A549 (cell line): ENCODE results near the gene TEX22. TPM values are rescaled to one million over a fixed set of nuclear protein-coding genes. Genes with fewer than 3 reads are reported as not detected.

Source experiments
- ATAC-seq, 2 experiments: fragments of 200-7000 bp in 1 of 2; fragments of >200 bp in 1 of 2; cut with Nextera tagmentation in 1 of 2; cut with Tn5 transposase in 1 of 2; 3 replicates each; pipeline versions ENCODE4 v1.8.0 to v1.9.1; 2018 to 2020; ENCODE audit warnings: mild to moderate bottlenecking in 1 of 2, moderate library complexity in 1 of 2
- CTCF ChIA-PET: fragments of 300-600 bp; sonication (Branson Sonifier 250); formaldehyde crosslinking; extraction: SDS; loops from one replicate; lab custom pipeline; 2021; ENCODE audit warnings: antibody characterized with exemption, inconsistent platforms; lab: Yijun Ruan, JAX
- POLR2A ChIA-PET: fragments of 350-600 bp; formaldehyde crosslinking; extraction: SDS; loops from one replicate; lab custom pipeline; 2021; ENCODE audit warnings: antibody characterized with exemption, inconsistent platforms; lab: Yijun Ruan, JAX
- DNase-seq, 2 experiments: peaks; one replicate each; pipeline versions ENCODE4 v3.0.0 to v3.0.0-alpha.2; 2011 to 2016; ENCODE audit warnings: low read depth in 1 of 2, low spot score in 1 of 2
- FAIRE-seq: peaks from 2 replicates; lab custom pipeline; 2011; peaks lifted over from hg19 to GRCh38; lab: Jason Lieb, UNC
- H3K27ac ChIP-seq, 2 experiments: fragments of >200 bp; sonication (Bioruptor Twin); formaldehyde crosslinking; 3 replicates each; pipeline ENCODE4 v1.5.1; 2016 to 2017
- H3K4me1 ChIP-seq: fragments of >200 bp; sonication (Bioruptor Twin); formaldehyde crosslinking; 3 replicates; pipeline ENCODE4 v1.6.1; 2016
- H3K4me2 ChIP-seq: fragments of >200 bp; sonication (Bioruptor Twin); formaldehyde crosslinking; 3 replicates; pipeline ENCODE4 v1.6.1; 2016
- H3K4me3 ChIP-seq: fragments of >200 bp; sonication (Bioruptor Twin); formaldehyde crosslinking; 3 replicates; pipeline ENCODE4 v1.5.1; 2016
- H3K9me3 ChIP-seq: fragments of >200 bp; sonication (Bioruptor Twin); formaldehyde crosslinking; 3 replicates; pipeline ENCODE4 v1.6.1; 2016
- BHLHE40 ChIP-seq: IDR thresholded peaks from 2 replicates; pipeline ENCODE4 v1.6.1; 2012; ENCODE audit warnings: low read depth, low read length, inconsistent platforms
- CHD4 ChIP-seq: fragments of 200-600 bp; sonication (generic); IDR thresholded peaks from 2 replicates; pipeline ENCODE4 v1.6.1; 2016; ENCODE audit warnings: antibody characterized with exemption, mild to moderate bottlenecking, borderline replicate concordance
- GATA3 ChIP-seq: IDR thresholded peaks from 2 replicates; pipeline ENCODE4 v1.6.1; 2012; ENCODE audit warnings: borderline replicate concordance
- HEYL ChIP-seq: fragments of 250-450 bp; sonication (Bioruptor Pico); IDR thresholded peaks from 2 replicates; pipeline ENCODE4 v1.8.0; 2021; ENCODE audit warnings: mild to moderate bottlenecking, moderate library complexity
- HOXB13 ChIP-seq: fragments of 250-450 bp; sonication (Bioruptor Pico); IDR thresholded peaks from 2 replicates; pipeline ENCODE4 v1.5.0; 2020; ENCODE audit warnings: low read depth, mild to moderate bottlenecking, moderate library complexity
- JUN ChIP-seq, 2 experiments: fragments of >200 bp; sonication (Bioruptor Twin); formaldehyde crosslinking; IDR thresholded peaks; 2 replicates in 1 of 2; 3 replicates in 1 of 2; pipeline ENCODE4 v1.6.1; 2016 to 2017
- KDM1A ChIP-seq: fragments of 200-600 bp; sonication (generic); IDR thresholded peaks from 2 replicates; pipeline ENCODE4 v1.6.1; 2016; ENCODE audit warnings: low read depth, mild to moderate bottlenecking
- MAZ ChIP-seq: fragments of 150-350 bp; IDR thresholded peaks from 2 replicates; pipeline ENCODE4 v1.6.1; 2014; ENCODE audit warnings: antibody characterized with exemption, low read depth, low read length, borderline replicate concordance
- MYC ChIP-seq: IDR thresholded peaks from 2 replicates; pipeline ENCODE4 v1.6.1; 2012; ENCODE audit warnings: mild to moderate bottlenecking, inconsistent platforms, low read length, improper control_type of control experiment, borderline replicate concordance
- NPAS2 ChIP-seq: fragments of 250-450 bp; sonication (Bioruptor Pico); IDR thresholded peaks from 2 replicates; pipeline ENCODE4 v1.8.0; 2022; ENCODE audit warnings: mild to moderate bottlenecking, moderate library complexity, borderline replicate concordance
- NR3C1 ChIP-seq: fragments of >200 bp; sonication (Bioruptor Twin); formaldehyde crosslinking; IDR thresholded peaks from 3 replicates; pipeline ENCODE4 v1.6.1; 2017
- POLR2AphosphoS2 ChIP-seq: conservative IDR thresholded peaks from 2 replicates; pipeline ENCODE4 v1.6.1; 2012; ENCODE audit warnings: low read length, improper control_type of control experiment, inconsistent platforms
- RARB ChIP-seq: fragments of 250-450 bp; sonication (Bioruptor Pico); IDR thresholded peaks from 2 replicates; pipeline ENCODE4 v1.8.0; 2021; ENCODE audit warnings: mild to moderate bottlenecking, moderate library complexity
- RCOR1 ChIP-seq: fragments of 150-350 bp; IDR thresholded peaks from 2 replicates; pipeline ENCODE4 v1.6.1; 2014; ENCODE audit warnings: antibody characterized with exemption, low read length, low read depth
- RNF2 ChIP-seq: fragments of 200-600 bp; sonication (generic); IDR thresholded peaks from 2 replicates; pipeline ENCODE4 v1.6.1; 2016; ENCODE audit warnings: low read depth, mild to moderate bottlenecking, antibody characterized with exemption, moderate library complexity, borderline replicate concordance
- SMC3 ChIP-seq: fragments of >200 bp; sonication (Bioruptor Twin); formaldehyde crosslinking; IDR thresholded peaks from 3 replicates; pipeline ENCODE4 v1.6.1; 2018; ENCODE audit warnings: inconsistent platforms
- TFCP2L1 ChIP-seq: fragments of 250-450 bp; sonication (Bioruptor Pico); IDR thresholded peaks from 2 replicates; pipeline ENCODE4 v1.5.0; 2021; ENCODE audit warnings: mild to moderate bottlenecking
- TP53 ChIP-seq: fragments of 250-450 bp; sonication (Bioruptor Pico); IDR thresholded peaks from 2 replicates; pipeline ENCODE4 v1.5.0; 2021; ENCODE audit warnings: mild to moderate bottlenecking, moderate library complexity
- WGBS: methylation state at CpG from one replicate; pipeline ENCODE4 v1.1.6; 2017; ENCODE audit errors: missing lambda C conversion rate; 5-methylcytosine and 5-hydroxymethylcytosine counted together
- polyA plus RNA-seq, 4 experiments: library from polyadenylated mRNA; depleted of rRNA in 3 of 4; stranded (reverse); fragments of >200 nt; fragmentation: RNase III in 1 of 4; extraction: RNeasy Plus Mini Kit Qiagen cat#74134 plus additional on column Dnase treatment in 1 of 4; gene quantifications; 2 replicates in 3 of 4; 3 replicates in 1 of 4; pipeline ENCODE4 v1.2.3, GENCODE V29; 2011 to 2017
- TF ChIP-seq, protein P1 (sequence below): fragments of 250-450 bp; sonication (Bioruptor Pico); IDR thresholded peaks from 2 replicates; pipeline ENCODE4 v1.5.0; 2020; ENCODE audit warnings: low read depth, mild to moderate bottlenecking, moderate library complexity
- TF ChIP-seq, protein P2 (sequence below): IDR thresholded peaks from 2 replicates; pipeline ENCODE4 v1.6.1; 2012
- TF ChIP-seq, protein P3 (sequence below): IDR thresholded peaks from 2 replicates; pipeline ENCODE4 v1.6.1; 2012; ENCODE audit warnings: low read depth, borderline replicate concordance

Gene TEX22
- polyA plus RNA-seq, 2 of the 4 experiments (the other 2 are of a cell fraction): 0.06 to 0.23 TPM

DNA sequence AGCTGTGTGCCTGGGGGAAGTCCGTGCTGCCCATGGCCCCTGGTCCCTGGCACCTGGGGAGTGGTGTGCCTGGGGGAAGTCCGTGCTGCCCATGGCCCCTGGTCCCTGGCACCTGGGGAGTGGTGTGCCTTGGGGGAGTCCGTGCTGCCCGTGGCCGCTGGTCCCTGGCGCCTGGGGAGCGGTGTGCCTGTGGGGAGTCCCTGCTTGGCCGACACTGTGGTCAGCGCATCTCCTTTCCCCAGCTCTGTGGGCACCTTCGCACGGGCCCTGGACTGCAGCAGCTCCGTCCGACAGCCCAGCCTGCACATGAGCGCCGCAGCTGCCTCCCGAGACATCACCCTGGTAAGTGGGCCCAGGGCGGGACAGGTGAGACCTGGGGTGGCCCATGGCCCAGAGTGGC, 61.8 kb downstream of the TEX22 start:
- WGBS: 92% methylated on average over 6 of the region's 17 CpGs
- Histone ChIP-seq H3K27ac (no peak overlapping the region), H3K4me2 (no peak overlapping the region), H3K9me3 (no peaks in the 10 kb centered on the region), H3K4me3 (no peak overlapping the region), H3K4me1 (peaks cover 3% of the 10 kb centered on the region; the same call in 2 of the 3 replicates)
- CTCF ChIA-PET: interaction anchor here (1.3 to 1.8 kb wide), 2 partner anchors 12 to 29 kb away, joined by 3 to 6 read pairs; no protein-coding TSS in a partner anchor
- FAIRE-seq (no peak), ATAC-seq (no peak), DNase-seq (no peak)
- TF ChIP-seq HOXB13 (CRISPR knock-in tag): no peak
- TF ChIP-seq KDM1A: no peak
- POLR2A ChIA-PET: no interaction called here

DNA sequence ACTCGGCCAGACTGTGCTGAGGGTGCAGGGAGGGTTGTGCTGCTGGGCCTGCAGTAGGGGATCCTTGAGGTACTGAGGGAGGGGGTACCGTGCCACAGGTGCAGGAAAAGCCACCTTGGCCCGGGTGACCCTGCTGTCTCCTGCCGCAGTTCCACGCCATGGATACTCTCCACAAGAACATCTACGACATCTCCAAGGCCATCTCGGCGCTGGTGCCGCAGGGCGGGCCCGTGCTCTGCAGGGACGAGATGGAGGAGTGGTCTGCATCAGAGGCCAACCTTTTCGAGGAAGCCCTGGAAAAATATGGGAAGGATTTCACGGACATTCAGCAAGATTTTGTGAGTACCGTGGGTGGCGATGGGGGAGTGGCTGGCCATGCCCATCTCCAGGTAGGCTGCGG, 62.3 kb downstream of the TEX22 start:
- H3K4me2 ChIP-seq: no peak overlapping the region
- no peaks in the 10 kb centered on the region for H3K9me3 ChIP-seq
- POLR2A ChIA-PET: no interaction called here
- H3K4me3 ChIP-seq: no peak overlapping the region
- TF ChIP-seq RCOR1 (no peak), TP53 (CRISPR knock-in tag) (no peak), MYC (no peak), SMC3 (no peak), HEYL (CRISPR knock-in tag) (no peak), RNF2 (no peak), NPAS2 (CRISPR knock-in tag) (no peak), RARB (CRISPR knock-in tag) (no peak), TFCP2L1 (CRISPR knock-in tag) (no peak), MAZ (no peak), POLR2AphosphoS2 (no peak)
- TF ChIP-seq, protein P1, sequence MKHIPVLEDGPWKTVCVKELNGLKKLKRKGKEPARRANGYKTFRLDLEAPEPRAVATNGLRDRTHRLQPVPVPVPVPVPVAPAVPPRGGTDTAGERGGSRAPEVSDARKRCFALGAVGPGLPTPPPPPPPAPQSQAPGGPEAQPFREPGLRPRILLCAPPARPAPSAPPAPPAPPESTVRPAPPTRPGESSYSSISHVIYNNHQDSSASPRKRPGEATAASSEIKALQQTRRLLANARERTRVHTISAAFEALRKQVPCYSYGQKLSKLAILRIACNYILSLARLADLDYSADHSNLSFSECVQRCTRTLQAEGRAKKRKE (CRISPR knock-in tag): no peak
- TF ChIP-seq, protein P2, sequence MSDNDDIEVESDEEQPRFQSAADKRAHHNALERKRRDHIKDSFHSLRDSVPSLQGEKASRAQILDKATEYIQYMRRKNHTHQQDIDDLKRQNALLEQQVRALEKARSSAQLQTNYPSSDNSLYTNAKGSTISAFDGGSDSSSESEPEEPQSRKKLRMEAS: no peak
- TF ChIP-seq, all 56 proteins: peak for 0
- Histone ChIP-seq H3K4me1 (peaks cover 8% of the 10 kb centered on the region), H3K27ac (no peak overlapping the region)
- ATAC-seq (no peak), FAIRE-seq (no peak), DNase-seq (no peak)
- WGBS: 89% methylated on average over 15 of the region's 17 CpGs
- CTCF ChIA-PET: interaction anchor here (1.3 to 3.5 kb wide), 3 partner anchors 12 to 29 kb away, joined by 3 to 14 read pairs (median 6); no protein-coding TSS in a partner anchor

GRCh38 chr14:105461903-105462302, 63.6 kb downstream of the TEX22 start:
- WGBS: 97% methylated on average over 15 of the region's 18 CpGs
- Histone ChIP-seq H3K4me3 (no peak overlapping the region), H3K27ac (no peak overlapping the region), H3K9me3 (no peaks in the 10 kb centered on the region), H3K4me2 (no peak overlapping the region), H3K4me1 (peaks cover 11% of the 10 kb centered on the region)
- DNase-seq (no peak), ATAC-seq (no peak), FAIRE-seq (no peak)
- ChIA-PET POLR2A (no interaction called here), CTCF (interaction anchor here (1.8 to 3.5 kb wide), 2 partner anchors 19 to 28 kb away, joined by 6 to 14 read pairs; no protein-coding TSS in a partner anchor)
- TF ChIP-seq, protein P3, sequence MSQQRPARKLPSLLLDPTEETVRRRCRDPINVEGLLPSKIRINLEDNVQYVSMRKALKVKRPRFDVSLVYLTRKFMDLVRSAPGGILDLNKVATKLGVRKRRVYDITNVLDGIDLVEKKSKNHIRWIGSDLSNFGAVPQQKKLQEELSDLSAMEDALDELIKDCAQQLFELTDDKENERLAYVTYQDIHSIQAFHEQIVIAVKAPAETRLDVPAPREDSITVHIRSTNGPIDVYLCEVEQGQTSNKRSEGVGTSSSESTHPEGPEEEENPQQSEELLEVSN: no peak
- TF ChIP-seq, protein P2: no peak
- TF ChIP-seq NR3C1 (no peak), HEYL (CRISPR knock-in tag) (no peak), RARB (CRISPR knock-in tag) (no peak), CHD4 (no peak), JUN (IDR thresholded peaks at IDR 0.05) (no peak), BHLHE40 (no peak), GATA3 (no peak)

Other genes with a start within 250 kb of the TEX22 start
- 4.8 and 5.9 TPM in 2 replicates for gene JAG2, start 229.8 kb upstream of the TEX22 start, polyA plus RNA-seq (2011; rRNA removed)
- 20.4 to 26.8 TPM (median 22.5 TPM) in 3 replicates for gene JAG2, start 229.8 kb upstream of the TEX22 start, polyA plus RNA-seq (2017; fragmentation: RNase III; extraction: RNeasy Plus Mini Kit Qiagen cat#74134 plus additional on column Dnase treatment)
- gene NUDT14, start 217.2 kb upstream of the TEX22 start, polyA plus RNA-seq (2011; rRNA removed): 11.3 and 12.6 TPM in 2 replicates
- 27.8 to 31.3 TPM (median 30.7 TPM) in 3 replicates for gene NUDT14, start 217.2 kb upstream of the TEX22 start, polyA plus RNA-seq (2017; fragmentation: RNase III; extraction: RNeasy Plus Mini Kit Qiagen cat#74134 plus additional on column Dnase treatment)
- 16.1 and 19.3 TPM in 2 replicates for gene BTBD6, start 150.0 kb upstream of the TEX22 start, polyA plus RNA-seq (2011; rRNA removed)
- 31.3 to 33.9 TPM (median 33.6 TPM) in 3 replicates for gene BTBD6, start 150.0 kb upstream of the TEX22 start, polyA plus RNA-seq (2017; fragmentation: RNase III; extraction: RNeasy Plus Mini Kit Qiagen cat#74134 plus additional on column Dnase treatment)
- gene BRF1, start 97.5 kb upstream of the TEX22 start, polyA plus RNA-seq (2011; rRNA removed): 7.0 and 8.5 TPM in 2 replicates
- gene BRF1, start 97.5 kb upstream of the TEX22 start, polyA plus RNA-seq (2017; fragmentation: RNase III; extraction: RNeasy Plus Mini Kit Qiagen cat#74134 plus additional on column Dnase treatment): 23.9 to 29.6 TPM (median 25.7 TPM) in 3 replicates
- 11.9 and 13.1 TPM in 2 replicates for gene PACS2, start 83.8 kb upstream of the TEX22 start, polyA plus RNA-seq (2011; rRNA removed)
- 21.7 to 25.8 TPM (median 24.5 TPM) in 3 replicates for gene PACS2, start 83.8 kb upstream of the TEX22 start, polyA plus RNA-seq (2017; fragmentation: RNase III; extraction: RNeasy Plus Mini Kit Qiagen cat#74134 plus additional on column Dnase treatment)
- 46.8 and 52.7 TPM in 2 replicates for gene MTA1, start 21.3 kb downstream of the TEX22 start, polyA plus RNA-seq (2011; rRNA removed)
- 80.7 to 89.8 TPM (median 86.7 TPM) in 3 replicates for gene MTA1, start 21.3 kb downstream of the TEX22 start, polyA plus RNA-seq (2017; fragmentation: RNase III; extraction: RNeasy Plus Mini Kit Qiagen cat#74134 plus additional on column Dnase treatment)
- 36.2 and 41.0 TPM in 2 replicates for gene CRIP2, start 76.3 kb downstream of the TEX22 start, polyA plus RNA-seq (2011; rRNA removed)
- gene CRIP2, start 76.3 kb downstream of the TEX22 start, polyA plus RNA-seq (2017; fragmentation: RNase III; extraction: RNeasy Plus Mini Kit Qiagen cat#74134 plus additional on column Dnase treatment): 55.6 to 68.4 TPM (median 67.3 TPM) in 3 replicates
- 196 and 280 TPM in 2 replicates for gene CRIP1, start 88.3 kb downstream of the TEX22 start, polyA plus RNA-seq (2011; rRNA removed)
- 837 to 1,023 TPM (median 999 TPM) in 3 replicates for gene CRIP1, start 88.3 kb downstream of the TEX22 start, polyA plus RNA-seq (2017; fragmentation: RNase III; extraction: RNeasy Plus Mini Kit Qiagen cat#74134 plus additional on column Dnase treatment)
- gene TEDC1, start 92.7 kb downstream of the TEX22 start, polyA plus RNA-seq (2011; rRNA removed): 12.7 and 13.4 TPM in 2 replicates
- gene TEDC1, start 92.7 kb downstream of the TEX22 start, polyA plus RNA-seq (2017; fragmentation: RNase III; extraction: RNeasy Plus Mini Kit Qiagen cat#74134 plus additional on column Dnase treatment): 35.1 to 39.6 TPM (median 37.5 TPM) in 3 replicates
- gene TMEM121, start 128.0 kb downstream of the TEX22 start, polyA plus RNA-seq (2011; rRNA removed): 2.3 and 2.4 TPM in 2 replicates
- gene TMEM121, start 128.0 kb downstream of the TEX22 start, polyA plus RNA-seq (2017; fragmentation: RNase III; extraction: RNeasy Plus Mini Kit Qiagen cat#74134 plus additional on column Dnase treatment): 4.3 to 5.7 TPM (median 5.6 TPM) in 3 replicates